Liver (tissue), 9 donors: ENCODE data around the gene CHST13. TPM values are rescaled to one million over a fixed set of nuclear protein-coding genes. Genes with fewer than 3 reads are reported as not detected.

ENCODE experiments used
- DNase-seq: peaks from one replicate; pipeline ENCODE4 v3.0.0-alpha.2; 2017; ENCODE audit warnings: low spot score
- H3K27ac ChIP-seq, 2 donors: one replicate each; pipeline ENCODE4 v1.7.0; 2013; ENCODE audit warnings: inconsistent platforms in 2 of 2, low read length in 2 of 2, control low read depth in 1 of 2, low read depth in 1 of 2, mild to moderate bottlenecking in 1 of 2
- H3K27me3 ChIP-seq, 4 donors: one replicate each; pipeline versions ENCODE4 v1.6.1 to v1.7.0; 2013; ENCODE audit warnings: low read length in 3 of 4, inconsistent platforms in 1 of 4, mild to moderate bottlenecking in 1 of 4, moderate library complexity in 1 of 4; ENCODE audit not compliant: control insufficient read depth in 4 of 4, insufficient read depth in 4 of 4
- H3K36me3 ChIP-seq, 4 donors: one replicate each; pipeline versions ENCODE4 v1.6.1 to v1.7.0; 2013; ENCODE audit warnings: low read length in 3 of 4, mild to moderate bottlenecking in 3 of 4, low read depth in 1 of 4, moderate library complexity in 1 of 4; ENCODE audit not compliant: control insufficient read depth in 4 of 4, insufficient read depth in 3 of 4
- H3K4me1 ChIP-seq, 4 donors: one replicate each; pipeline versions ENCODE4 v1.6.1 to v1.7.0; 2013; ENCODE audit warnings: low read length in 3 of 4, mild to moderate bottlenecking in 3 of 4, moderate library complexity in 1 of 4; ENCODE audit not compliant: control insufficient read depth in 4 of 4, insufficient read depth in 4 of 4
- H3K4me3 ChIP-seq, 3 donors: one replicate each; pipeline versions ENCODE4 v1.6.1 to v1.7.0; 2013; ENCODE audit warnings: low read length in 3 of 3, control low read depth in 1 of 3, low read depth in 1 of 3, mild to moderate bottlenecking in 1 of 3
- H3K9ac ChIP-seq, 2 donors: one replicate each; pipeline ENCODE4 v1.7.0; 2013; ENCODE audit warnings: low read length in 2 of 2, mild to moderate bottlenecking in 2 of 2, moderate library complexity in 2 of 2, control low read depth in 1 of 2, low read depth in 1 of 2
- H3K9me3 ChIP-seq, 4 donors: one replicate each; pipeline versions ENCODE4 v1.6.1 to v1.7.0; 2013; ENCODE audit warnings: low read length in 3 of 4; ENCODE audit not compliant: control insufficient read depth in 4 of 4
- EGR1 ChIP-seq, 2 donors: IDR thresholded peaks; 2 replicates each; pipeline ENCODE4 v1.6.1; 2016 to 2018; ENCODE audit warnings: antibody characterized with exemption in 2 of 2, low read depth in 2 of 2
- FOXA1 ChIP-seq: IDR thresholded peaks from 2 replicates; pipeline ENCODE4 v1.6.1; 2016; ENCODE audit warnings: antibody characterized with exemption
- FOXA2 ChIP-seq: IDR thresholded peaks from 2 replicates; pipeline ENCODE4 v1.6.1; 2016; ENCODE audit warnings: antibody characterized with exemption
- GABPA ChIP-seq, 2 donors: IDR thresholded peaks in 1 of 2; conservative IDR thresholded peaks in 1 of 2; 2 replicates each; pipeline ENCODE4 v1.6.1; 2016; ENCODE audit warnings: antibody characterized with exemption in 2 of 2, mild to moderate bottlenecking in 1 of 2, moderate library complexity in 1 of 2
- HNF4A ChIP-seq, 2 donors: conservative IDR thresholded peaks; 2 replicates each; pipeline ENCODE4 v1.6.1; 2016; ENCODE audit warnings: antibody characterized with exemption in 2 of 2, mild to moderate bottlenecking in 2 of 2
- HNF4G ChIP-seq: IDR thresholded peaks from 2 replicates; pipeline ENCODE4 v1.6.1; 2016; ENCODE audit warnings: antibody characterized with exemption
- MAX ChIP-seq: IDR thresholded peaks from 2 replicates; pipeline ENCODE4 v1.6.1; 2016; ENCODE audit warnings: antibody characterized with exemption
- NR2F2 ChIP-seq: IDR thresholded peaks from 2 replicates; pipeline ENCODE4 v1.6.1; 2016; ENCODE audit warnings: antibody characterized with exemption
- RAD21 ChIP-seq, 2 donors: IDR thresholded peaks; 2 replicates each; pipeline ENCODE4 v1.6.1; 2016; ENCODE audit warnings: antibody characterized with exemption in 2 of 2, mild to moderate bottlenecking in 2 of 2
- REST ChIP-seq: IDR thresholded peaks from 2 replicates; pipeline ENCODE4 v1.6.1; 2016; ENCODE audit warnings: antibody characterized with exemption, mild to moderate bottlenecking
- RXRA ChIP-seq, 2 donors: IDR thresholded peaks; 2 replicates each; pipeline ENCODE4 v1.6.1; 2017 to 2018; ENCODE audit warnings: antibody characterized with exemption in 2 of 2, mild to moderate bottlenecking in 1 of 2
- SP1 ChIP-seq: IDR thresholded peaks from 2 replicates; pipeline ENCODE4 v1.6.1; 2018; ENCODE audit warnings: antibody characterized with exemption, mild to moderate bottlenecking
- TAF1 ChIP-seq: conservative IDR thresholded peaks from 2 replicates; pipeline ENCODE4 v1.6.1; 2016; ENCODE audit warnings: antibody characterized with exemption, mild to moderate bottlenecking
- YY1 ChIP-seq: IDR thresholded peaks from 2 replicates; pipeline ENCODE4 v1.6.1; 2016; ENCODE audit warnings: antibody characterized with exemption, mild to moderate bottlenecking
- ZBTB33 ChIP-seq: IDR thresholded peaks from 2 replicates; pipeline ENCODE4 v1.6.1; 2016; ENCODE audit warnings: antibody characterized with exemption
- WGBS: extraction: QIAGEN DNeasy Blood & Tissue Kit; methylation state at CpG from one replicate; pipeline ENCODE4 v1.1.7; 2013; 5-methylcytosine and 5-hydroxymethylcytosine counted together
- polyA plus RNA-seq, 2 donors: library from polyadenylated mRNA; stranded (reverse) in 1 of 2; unstranded in 1 of 2; fragments of 200-250 nt in 1 of 2; fragments of >200 nt in 1 of 2; fragmentation: Nextera tagmentation in 1 of 2; extraction: Ambion mirVana in 1 of 2; gene quantifications; one replicate each; pipeline versions ENCODE4 v1.2.1 to v1.2.3, GENCODE V29; 2013 to 2015
- total RNA-seq, 2 donors: library from RNA; depleted of rRNA; stranded (reverse); fragments of >200 nt; gene quantifications; one replicate each; pipeline ENCODE4 v1.2.3, GENCODE V29; 2014
- donor health status: healthy.
- donor health status: healthy.
- donor health status: healthy.
- donor health status: healthy.
- donor health status: healthy.

Gene CHST13
- total and polyA plus RNA-seq, 4 donors: 19.7 to 39.1 (median 25.2) TPM

DNA sequence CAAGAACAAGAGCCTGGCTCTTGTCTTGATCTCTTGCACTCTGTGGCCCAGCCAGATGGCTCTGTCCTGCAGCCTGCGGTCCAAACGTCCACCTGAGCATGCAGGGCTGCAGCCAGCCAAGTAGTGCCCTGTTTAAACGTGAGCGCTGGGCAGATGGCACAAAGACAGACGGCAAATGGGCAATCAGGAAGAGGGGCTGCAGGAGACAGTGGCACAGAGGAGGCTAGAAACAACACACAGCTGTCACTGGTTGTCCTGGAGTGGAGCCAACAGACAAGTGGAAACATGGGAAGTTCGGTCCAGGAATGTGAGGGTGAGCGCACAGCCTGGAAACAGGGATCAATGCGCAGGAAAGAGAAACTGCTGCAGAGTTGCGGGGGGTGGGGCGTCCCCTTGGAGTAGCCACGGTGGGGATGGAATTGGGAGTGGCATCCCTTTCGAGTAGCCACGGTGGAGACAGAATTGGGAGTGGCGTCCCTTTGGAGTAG is 37.6 kb upstream of the CHST13 start:
- no peaks in the 10 kb centered on the region for H3K9me3 ChIP-seq
- no peaks in the 10 kb centered on the region for H3K27me3 ChIP-seq
- no peak overlapping the region for H3K4me3 ChIP-seq
- no peak for TF ChIP-seq EGR1 (IDR thresholded peaks at IDR 0.05; ENCODE audit: low read depth in 2 of 2)
- no peak for TF ChIP-seq FOXA2
- TF ChIP-seq HNF4A (conservative IDR thresholded peaks at IDR 0.05): no peak
- no peak for TF ChIP-seq NR2F2
- no peak for TF ChIP-seq REST
- no peak for TF ChIP-seq YY1
- no peak for TF ChIP-seq FOXA1
- TF ChIP-seq RXRA (IDR thresholded peaks at IDR 0.05): no peak
- no peak for TF ChIP-seq TAF1
- TF ChIP-seq MAX: no peak
- TF ChIP-seq GABPA (IDR thresholded peaks at IDR 0.05 in 1 of 2, conservative IDR thresholded peaks at IDR 0.05 in 1 of 2): no peak
- no peak for TF ChIP-seq SP1
- no peak overlapping the region for H3K27ac ChIP-seq
- no peak overlapping the region for H3K9ac ChIP-seq
- peaks cover 0 to 17% (median 11%) of the 10 kb centered on the region in 4 donors for H3K36me3 ChIP-seq
- peaks cover 4 to 46% (median 23%) of the 10 kb centered on the region in 4 donors for H3K4me1 ChIP-seq
- DNase-seq: no peak
- 81% methylated on average over 14 of the region's 14 CpGs for WGBS

DNA sequence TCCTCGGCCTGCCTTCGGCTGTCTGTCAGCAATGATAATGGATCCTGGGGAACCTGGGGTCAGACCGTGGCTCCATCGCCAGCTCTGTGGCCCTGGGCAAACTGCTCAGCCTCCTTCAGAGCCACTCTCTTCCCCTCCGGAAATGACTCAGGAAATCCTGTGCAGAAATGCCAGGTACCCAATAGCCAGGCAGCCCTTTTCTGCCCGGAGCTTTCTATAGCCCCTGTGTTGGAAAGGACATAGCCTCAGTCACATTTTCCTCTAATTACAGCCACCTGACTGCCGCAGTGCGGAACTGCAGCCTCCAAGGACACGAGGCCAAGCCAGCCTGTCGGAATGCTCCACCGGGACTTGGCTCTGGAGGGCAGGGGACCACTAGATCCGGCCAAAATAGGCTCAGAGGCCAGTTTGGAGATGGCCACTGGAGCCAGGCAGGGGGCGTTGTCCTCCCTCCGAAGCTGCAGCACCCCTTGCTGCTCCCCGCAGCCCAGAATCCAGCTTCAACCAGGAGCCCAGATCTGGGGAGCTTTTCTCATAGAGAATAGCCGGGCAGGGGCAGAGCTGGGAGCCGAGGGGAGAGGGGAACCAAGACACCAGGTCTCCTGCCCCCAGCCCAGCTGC is 36.7 kb upstream of the CHST13 start:
- TF ChIP-seq HNF4G: no peak
- peak in 1 of 2 donors; percentile 8 for TF ChIP-seq RAD21 (IDR thresholded peaks at IDR 0.05)
- no peak for TF ChIP-seq ZBTB33
- TF ChIP-seq MAX: no peak
- H3K27me3 ChIP-seq: no peaks in the 10 kb centered on the region
- peaks cover 0 to 37% (median 17%) of the 10 kb centered on the region in 4 donors for H3K4me1 ChIP-seq
- DNase-seq: no peak
- peaks cover 0 to 18% (median 11%) of the 10 kb centered on the region in 4 donors for H3K36me3 ChIP-seq
- H3K4me3 ChIP-seq: no peak overlapping the region
- H3K27ac ChIP-seq: no peak overlapping the region
- no peak overlapping the region for H3K9ac ChIP-seq
- H3K9me3 ChIP-seq: no peaks in the 10 kb centered on the region
- WGBS: 72% methylated on average over 17 of the region's 17 CpGs
